Suppressor macrophage treated with lipopolysaccharide for 1 hour (primary cell): Measurements from ENCODE around the gene AFP.

ENCODE experiments used
- DNase-seq, 3 donors: peaks; one replicate each; pipeline ENCODE4 v3.0.0-alpha.2; 2020 to 2022

The AFP gene

GRCh38 chr4:73415807-73416238 lies 20.2 kb upstream of the AFP start:
- no peak for DNase-seq

DNA sequence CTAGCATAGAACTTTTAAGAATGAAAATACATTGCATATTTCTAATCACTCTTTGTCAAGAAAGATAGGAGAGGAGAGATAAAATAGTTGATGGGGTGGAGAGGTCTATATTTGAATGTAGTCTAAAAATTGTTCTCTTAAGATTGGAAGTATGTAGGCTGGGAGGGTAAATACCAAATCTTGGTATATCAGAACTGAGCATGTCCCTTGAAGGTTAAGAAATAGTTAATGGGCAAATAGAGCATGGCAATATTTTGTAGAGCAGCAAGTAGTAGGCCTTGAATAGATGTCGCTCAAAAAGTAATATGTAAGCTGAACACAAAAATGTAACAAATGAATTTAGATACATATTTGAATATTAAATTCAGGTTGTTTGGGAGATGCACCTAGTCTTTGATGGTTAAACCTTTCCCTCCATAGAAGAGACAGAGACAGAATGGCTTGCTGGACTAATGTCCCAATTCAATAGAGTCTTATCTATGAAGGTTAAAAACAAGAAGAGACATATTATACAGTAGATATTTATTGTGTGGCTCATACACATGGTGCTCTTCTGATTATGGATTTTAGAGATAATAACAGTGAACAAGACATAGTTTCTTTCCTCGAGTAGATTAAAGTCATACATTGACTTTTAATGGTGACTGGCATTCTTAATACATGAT lies 19.5 kb upstream of the AFP start:
- DNase-seq, result no peak

GRCh38 chr4:73417342-73417741 lies 18.7 kb upstream of the AFP start:
- DNase-seq, result no peak

DNA sequence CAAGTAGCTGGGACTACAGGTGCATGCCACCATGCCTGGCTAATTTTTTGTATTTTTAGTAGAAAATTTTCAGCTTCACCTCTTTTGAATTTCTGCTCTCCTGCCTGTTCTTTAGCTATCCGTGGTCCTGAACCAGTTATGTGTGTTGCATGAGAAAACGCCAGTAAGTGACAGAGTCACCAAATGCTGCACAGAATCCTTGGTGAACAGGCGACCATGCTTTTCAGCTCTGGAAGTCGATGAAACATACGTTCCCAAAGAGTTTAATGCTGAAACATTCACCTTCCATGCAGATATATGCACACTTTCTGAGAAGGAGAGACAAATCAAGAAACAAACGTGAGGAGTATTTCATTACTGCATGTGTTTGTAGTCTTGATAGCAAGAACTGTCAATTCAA lies 18.0 kb upstream of the AFP start:
- DNase-seq, result no peak

GRCh38 chr4:73418677-73419076 lies 17.3 kb upstream of the AFP start:
- DNase-seq, result no peak

DNA sequence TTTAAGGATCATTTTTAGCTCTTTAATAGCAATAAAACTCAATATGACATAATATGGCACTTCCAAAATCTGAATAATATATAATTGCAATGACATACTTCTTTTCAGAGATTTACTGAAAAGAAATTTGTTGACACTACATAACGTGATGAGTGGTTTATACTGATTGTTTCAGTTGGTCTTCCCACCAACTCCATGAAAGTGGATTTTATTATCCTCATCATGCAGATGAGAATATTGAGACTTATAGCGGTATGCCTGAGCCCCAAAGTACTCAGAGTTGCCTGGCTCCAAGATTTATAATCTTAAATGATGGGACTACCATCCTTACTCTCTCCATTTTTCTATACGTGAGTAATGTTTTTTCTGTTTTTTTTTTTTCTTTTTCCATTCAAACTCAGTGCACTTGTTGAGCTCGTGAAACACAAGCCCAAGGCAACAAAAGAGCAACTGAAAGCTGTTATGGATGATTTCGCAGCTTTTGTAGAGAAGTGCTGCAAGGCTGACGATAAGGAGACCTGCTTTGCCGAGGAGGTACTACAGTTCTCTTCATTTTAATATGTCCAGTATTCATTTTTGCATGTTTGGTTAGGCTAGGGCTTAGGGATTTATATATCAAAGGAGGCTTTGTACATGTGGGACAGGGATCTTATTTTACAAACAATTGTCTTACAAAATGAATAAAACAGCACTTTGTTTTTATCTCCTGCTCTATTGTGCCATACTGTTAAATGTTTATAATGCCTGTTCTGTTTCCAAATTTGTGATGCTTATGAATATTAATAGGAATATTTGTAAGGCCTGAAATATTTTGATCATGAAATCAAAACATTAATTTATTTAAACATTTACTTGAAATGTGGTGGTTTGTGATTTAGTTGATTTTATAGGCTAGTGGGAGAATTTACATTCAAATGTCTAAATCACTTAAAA lies 16.6 kb upstream of the AFP start:
- DNase-seq, result peak in 1 of 3 donors; percentile 6

DNA sequence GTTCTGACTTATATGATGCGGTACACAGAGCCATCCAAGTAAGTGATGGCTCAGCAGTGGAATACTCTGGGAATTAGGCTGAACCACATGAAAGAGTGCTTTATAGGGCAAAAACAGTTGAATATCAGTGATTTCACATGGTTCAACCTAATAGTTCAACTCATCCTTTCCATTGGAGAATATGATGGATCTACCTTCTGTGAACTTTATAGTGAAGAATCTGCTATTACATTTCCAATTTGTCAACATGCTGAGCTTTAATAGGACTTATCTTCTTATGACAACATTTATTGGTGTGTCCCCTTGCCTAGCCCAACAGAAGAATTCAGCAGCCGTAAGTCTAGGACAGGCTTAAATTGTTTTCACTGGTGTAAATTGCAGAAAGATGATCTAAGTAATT lies 15.4 kb upstream of the AFP start:
- DNase-seq, result peak in 1 of 3 donors; percentile 16

DNA sequence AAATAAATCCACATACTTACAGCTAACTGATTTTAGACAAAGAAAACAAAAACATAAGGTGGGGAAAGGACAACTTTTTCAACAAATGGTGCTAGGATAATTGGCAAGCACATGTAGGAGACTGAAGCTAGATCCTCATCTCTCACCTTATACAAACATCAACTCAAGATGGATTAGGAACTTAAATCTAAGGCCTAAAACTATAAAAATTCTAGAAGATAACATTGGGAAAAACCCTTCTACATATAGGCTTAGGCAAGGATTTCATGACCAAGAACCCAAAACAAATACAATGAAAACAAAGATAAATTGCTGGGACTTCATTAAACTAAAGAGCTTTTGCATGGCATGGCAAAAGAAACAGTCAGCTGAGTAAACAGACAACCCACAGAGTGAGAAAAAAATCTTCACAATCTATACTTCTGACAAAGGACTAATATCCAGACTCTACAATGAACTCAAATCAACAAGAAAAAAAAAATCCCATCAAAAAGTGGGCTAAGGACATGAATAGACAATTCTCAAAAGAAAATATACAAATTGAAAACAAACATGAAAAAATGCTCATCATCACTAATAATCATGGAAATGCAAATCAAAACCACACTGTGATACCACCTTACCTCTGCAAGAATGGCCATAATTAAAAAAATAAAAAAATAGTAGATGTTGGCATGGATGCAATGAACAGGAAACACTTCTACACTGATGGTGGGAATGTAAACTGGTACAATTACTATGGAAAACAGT lies 14.1 kb upstream of the AFP start:
- DNase-seq, result peak in 1 of 3 donors; percentile 5

- no peak for DNase-seq
These were observed 13.6 kb upstream of the AFP start for GRCh38 chr4:73422458-73422752.

DNA sequence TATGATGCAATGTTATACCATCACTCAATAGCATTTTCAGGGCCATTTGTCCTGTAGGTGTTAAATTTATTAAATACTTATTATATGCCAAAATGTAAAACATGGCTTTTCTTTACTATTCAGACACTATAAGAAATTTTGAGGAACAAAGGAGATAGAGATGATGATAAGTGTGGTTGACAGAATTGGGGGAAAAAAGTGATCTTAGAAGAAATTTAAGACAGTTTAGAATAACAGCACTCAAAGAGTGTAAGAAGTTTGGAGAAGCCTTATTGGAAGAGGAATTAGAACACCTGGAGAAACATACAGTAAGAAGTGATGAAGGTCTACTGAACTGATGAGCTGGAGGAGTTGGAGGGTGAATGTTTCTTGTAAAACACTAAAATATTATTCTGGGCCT lies 12.8 kb upstream of the AFP start:
- DNase-seq, result no peak

DNA sequence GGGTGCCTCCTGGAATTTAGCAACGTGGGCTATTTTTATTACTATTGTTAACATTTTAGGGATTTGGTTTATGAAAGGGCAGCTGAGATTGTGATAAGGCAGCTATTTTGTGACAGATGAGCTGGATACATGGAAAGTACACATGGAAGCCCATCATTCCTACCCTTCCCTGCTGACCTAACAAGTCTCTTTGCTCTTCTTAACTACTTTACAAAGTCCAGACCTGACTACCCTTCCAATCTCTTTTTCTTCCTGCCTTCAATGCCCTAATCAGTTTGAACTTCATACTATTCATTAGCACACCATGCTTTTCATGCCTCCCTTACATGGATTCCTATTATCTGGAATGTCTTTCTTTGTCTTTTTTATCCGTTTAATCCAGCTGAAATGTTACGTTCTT lies 9.4 kb upstream of the AFP start:
- DNase-seq, result no peak

- no peak for DNase-seq
These were observed 6.9 kb upstream of the AFP start for GRCh38 chr4:73429118-73429517.

GRCh38 chr4:73429826-73430587 lies 6.0 kb upstream of the AFP start:
- no peak for DNase-seq

GRCh38 chr4:73431813-73432168 lies 4.2 kb upstream of the AFP start:
- no peak for DNase-seq

DNA sequence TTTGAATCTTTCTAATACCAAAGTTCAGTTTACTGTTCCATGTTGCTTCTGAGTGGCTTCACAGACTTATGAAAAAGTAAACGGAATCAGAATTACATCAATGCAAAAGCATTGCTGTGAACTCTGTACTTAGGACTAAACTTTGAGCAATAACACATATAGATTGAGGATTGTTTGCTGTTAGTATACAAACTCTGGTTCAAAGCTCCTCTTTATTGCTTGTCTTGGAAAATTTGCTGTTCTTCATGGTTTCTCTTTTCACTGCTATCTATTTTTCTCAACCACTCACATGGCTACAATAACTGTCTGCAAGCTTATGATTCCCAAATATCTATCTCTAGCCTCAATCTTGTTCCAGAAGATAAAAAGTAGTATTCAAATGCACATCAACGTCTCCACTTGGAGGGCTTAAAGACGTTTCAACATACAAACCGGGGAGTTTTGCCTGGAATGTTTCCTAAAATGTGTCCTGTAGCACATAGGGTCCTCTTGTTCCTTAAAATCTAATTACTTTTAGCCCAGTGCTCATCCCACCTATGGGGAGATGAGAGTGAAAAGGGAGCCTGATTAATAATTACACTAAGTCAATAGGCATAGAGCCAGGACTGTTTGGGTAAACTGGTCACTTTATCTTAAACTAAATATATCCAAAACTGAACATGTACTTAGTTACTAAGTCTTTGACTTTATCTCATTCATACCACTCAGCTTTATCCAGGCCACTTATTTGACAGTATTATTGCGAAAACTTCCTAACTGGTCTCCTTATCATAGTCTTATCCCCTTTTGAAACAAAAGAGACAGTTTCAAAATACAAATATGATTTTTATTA lies 3.6 kb upstream of the AFP start:
- DNase-seq, result no peak

DNA sequence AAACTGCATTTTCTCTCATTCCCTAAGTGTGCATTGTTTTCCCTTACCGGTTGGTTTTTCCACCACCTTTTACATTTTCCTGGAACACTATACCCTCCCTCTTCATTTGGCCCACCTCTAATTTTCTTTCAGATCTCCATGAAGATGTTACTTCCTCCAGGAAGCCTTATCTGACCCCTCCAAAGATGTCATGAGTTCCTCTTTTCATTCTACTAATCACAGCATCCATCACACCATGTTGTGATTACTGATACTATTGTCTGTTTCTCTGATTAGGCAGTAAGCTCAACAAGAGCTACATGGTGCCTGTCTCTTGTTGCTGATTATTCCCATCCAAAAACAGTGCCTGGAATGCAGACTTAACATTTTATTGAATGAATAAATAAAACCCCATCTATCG lies 2.9 kb upstream of the AFP start:
- no peak for DNase-seq

DNA sequence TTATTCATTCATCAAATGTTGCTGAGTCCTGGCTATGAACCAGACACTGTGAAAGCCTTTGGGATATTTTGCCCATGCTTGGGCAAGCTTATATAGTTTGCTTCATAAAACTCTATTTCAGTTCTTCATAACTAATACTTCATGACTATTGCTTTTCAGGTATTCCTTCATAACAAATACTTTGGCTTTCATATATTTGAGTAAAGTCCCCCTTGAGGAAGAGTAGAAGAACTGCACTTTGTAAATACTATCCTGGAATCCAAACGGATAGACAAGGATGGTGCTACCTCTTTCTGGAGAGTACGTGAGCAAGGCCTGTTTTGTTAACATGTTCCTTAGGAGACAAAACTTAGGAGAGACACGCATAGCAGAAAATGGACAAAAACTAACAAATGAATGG lies 1.7 kb upstream of the AFP start:
- peak; percentile 6 to 45 (median 25) for DNase-seq

DNA sequence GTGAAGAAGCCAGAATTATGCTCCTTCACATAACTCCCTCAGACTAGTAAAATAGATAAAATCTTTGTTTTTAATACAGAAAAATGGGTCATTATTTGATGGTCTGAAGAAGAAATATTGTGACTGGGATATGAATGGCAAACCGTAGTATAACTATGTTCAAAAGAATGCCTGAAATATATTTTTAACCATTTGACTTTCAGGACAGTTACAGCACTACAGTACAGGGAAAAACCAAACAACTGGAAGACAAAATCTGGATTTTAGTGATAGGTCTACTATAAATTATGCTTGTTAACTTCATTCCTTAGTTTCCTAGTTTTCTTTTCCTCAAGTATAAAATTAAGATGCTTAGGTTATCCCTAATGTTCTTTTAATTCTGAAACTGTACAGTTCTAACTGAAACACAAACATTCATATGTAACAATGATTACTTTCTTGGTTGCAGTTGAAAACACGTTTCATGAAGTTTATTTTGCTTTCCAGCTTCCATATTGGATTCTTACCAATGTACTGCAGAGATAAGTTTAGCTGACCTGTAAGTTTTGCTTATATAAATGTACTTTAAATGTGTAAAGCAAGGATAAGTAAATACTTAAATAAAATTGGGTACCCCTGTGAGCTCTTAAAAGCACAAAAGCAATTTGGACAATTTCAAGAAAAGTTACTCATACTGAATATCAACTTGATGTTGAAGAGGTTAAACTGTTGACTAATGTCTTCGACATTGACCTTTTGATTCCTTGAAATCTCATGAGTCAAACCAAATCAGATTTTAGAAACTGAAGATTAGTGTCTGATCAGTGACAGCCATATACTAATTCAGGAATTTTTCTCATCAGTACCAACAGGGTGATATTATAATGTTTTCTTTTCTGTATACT lies 895 bp downstream of the AFP start:
- peak in 1 of 3 donors; percentile 5 for DNase-seq

GRCh38 chr4:73437558-73437956 lies 1.5 kb downstream of the AFP start:
- DNase-seq, result no peak

DNA sequence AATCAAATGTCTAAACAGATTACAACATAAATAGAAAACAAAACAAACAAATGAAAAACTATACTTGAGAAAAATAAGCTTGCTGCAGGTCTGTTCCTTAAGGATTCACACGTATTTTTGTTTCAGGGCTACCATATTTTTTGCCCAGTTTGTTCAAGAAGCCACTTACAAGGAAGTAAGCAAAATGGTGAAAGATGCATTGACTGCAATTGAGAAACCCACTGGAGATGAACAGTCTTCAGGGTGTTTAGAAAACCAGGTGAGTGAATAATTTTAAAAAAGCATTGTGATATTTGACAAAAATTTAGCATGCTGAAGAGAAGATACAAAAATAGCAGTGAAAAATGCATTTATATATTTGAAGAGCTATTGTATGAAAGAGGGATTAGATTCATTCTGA lies 2.0 kb downstream of the AFP start:
- no peak for DNase-seq

DNA sequence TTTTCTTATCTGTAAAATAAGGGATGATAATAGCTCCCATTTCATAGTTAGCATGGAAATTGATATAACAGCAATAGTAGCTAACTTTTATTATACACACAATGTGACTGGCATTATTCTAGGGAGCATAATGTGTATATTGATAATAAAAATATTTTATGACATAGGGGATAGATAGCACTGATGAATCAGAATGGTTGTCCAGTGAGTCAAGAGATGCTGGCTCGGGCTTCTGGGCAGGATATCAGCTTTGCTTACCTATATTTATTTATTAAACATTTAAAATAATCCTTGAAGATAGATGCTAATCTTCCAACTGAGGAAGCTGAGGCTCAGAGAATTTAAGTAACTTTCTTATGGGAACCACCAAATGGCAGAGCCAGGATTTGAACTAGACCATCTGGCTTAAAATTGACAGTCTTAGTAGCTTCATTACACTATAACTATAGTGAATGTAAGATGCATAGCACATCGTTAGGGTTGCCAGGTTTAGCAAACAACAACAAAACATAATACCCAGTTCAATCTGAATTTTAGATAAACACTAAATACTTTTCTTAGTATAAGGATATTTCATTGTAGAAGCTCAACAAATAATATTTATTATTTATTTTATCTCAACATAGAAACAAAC lies 2.7 kb downstream of the AFP start:
- no peak for DNase-seq
